Measurements from ENCODE around the gene MYLK4.
"Not testable (repeated sequence)": the region's sequence is repeated elsewhere in the genome, so short reads cannot be mapped to it uniquely, and the experiment has no call there.

The MYLK4 gene

GRCh38 chr6:2775003-2775402 is 24.3 kb upstream of the MYLK4 start:
- DNase-seq: no peak

DNA sequence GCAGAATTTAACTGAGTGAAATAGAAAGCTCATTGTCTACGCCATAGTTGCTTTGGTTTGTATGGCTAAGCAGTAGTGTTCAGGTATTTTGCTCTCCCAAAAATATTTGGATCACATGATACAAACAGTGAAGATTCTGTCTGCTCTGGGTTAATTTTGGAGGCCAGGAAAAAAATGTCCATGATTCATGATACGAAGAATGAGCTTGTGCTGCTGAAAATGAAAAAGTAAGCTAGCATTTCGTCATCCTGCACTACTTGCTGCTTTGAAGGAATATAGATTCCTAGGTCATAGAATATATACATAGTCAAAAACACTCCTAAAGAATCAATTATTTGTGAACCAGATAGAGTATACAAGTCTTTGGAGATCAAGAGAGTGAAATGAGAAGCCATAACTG is 22.7 kb upstream of the MYLK4 start:
- no peak for DNase-seq

GRCh38 chr6:2772840-2773239 is 22.1 kb upstream of the MYLK4 start:
- DNase-seq: no peak

DNA sequence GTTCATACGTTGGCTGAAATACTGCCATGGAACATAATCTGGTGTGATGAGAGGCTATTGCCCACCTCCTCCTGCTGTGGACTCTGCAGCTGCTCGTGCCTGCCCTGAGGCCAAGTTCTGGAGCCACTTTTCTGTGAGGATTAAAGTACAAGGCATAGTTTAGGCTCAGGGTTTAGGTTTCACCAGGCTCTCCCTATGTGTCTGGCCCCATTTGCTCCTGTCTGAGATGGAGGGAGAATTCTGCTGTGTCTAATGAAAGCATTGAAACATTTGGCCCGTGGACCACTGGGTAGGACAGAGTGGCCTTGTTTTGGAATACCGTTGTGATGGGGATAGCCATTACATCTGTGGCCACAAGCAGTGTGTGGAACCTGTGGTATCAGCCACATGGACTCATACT is 20.4 kb upstream of the MYLK4 start:
- DNase-seq: no peak

GRCh38 chr6:2770171-2770570 is 19.4 kb upstream of the MYLK4 start:
- DNase-seq: no peak

- DNase-seq: no peak
These were observed 18.0 kb upstream of the MYLK4 start for GRCh38 chr6:2768696-2769095.

DNA sequence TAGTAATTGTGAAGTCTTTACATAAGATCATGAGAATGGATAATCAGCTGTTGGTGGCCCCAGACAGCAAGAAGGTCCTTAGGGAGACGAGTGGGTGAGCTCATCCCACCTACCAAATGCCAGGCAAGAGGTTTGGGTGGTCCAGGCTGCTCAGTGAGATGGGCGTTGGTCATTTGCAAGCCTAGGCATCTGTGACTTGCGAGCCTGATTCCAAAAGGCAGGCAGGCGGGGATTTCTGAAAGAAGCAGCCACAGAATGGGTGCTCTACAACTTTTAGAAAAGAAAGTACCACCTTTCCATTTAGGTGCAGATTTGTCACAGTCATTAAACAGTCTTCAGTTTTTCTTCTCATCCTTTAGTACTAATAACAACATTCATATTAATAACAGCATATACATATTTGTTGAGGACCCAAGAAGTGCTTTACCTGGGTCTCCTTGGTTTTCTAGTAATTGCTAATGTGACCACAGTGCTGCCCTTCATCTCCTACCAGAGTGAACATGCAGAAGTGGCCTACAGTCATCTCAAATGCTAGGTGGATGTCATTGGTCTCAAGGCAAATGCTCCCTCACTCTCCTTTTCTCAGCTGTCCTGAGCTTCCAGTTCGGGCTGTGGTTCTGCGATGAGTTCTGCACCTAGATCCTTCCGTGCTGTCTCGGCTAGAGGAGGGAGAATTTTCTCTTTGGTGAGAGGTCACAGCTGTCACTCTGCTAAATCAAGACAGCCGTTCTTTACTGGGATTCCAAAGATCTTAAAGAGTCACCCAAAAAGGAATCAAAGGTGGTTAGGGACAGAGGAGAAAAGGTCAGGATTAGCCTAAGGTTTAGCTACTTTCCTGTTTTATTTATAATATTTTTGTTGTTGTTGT is 17.2 kb upstream of the MYLK4 start:
- DNase-seq: no peak

DNA sequence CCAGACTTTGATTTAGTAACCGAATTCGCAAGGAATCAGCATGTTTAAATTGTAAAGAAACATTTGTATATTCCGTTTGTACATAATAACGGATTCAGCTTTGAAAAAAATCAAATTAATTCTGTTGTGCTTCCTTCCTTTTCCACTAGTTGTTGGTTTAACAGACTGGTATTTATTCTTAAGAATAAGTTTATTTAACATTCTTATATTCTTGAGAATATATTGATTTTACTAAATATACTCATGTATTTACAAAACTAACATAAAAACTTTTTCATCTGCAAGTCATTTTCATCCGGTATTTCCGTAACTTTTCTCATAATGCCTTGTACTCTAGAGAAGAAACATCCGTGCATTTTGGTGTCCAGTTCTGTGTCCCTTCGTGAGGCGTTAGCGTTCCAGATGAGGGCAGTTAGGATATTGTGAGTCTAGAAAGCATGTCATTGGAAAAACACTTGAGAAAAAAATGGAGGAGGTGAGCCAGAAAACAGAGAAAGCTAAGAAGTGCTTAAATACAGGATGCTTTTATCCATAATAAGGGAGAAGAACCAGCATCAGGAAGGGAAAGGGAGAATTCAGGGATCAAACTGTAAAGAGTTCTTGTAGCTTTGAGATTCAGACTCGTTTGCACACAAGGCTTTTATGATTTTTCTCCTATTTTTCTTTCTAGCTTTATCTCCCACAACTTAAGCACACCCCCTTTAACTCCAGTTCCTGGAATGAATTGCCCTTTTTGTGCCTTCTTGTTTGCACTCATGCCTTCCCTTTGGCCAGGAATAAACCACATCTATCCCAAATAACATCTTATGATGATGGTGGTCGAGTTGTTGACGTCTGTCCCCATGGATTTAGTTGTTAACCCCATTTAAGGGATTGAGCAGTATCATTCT is 16.3 kb upstream of the MYLK4 start:
- DNase-seq: no peak

DNA sequence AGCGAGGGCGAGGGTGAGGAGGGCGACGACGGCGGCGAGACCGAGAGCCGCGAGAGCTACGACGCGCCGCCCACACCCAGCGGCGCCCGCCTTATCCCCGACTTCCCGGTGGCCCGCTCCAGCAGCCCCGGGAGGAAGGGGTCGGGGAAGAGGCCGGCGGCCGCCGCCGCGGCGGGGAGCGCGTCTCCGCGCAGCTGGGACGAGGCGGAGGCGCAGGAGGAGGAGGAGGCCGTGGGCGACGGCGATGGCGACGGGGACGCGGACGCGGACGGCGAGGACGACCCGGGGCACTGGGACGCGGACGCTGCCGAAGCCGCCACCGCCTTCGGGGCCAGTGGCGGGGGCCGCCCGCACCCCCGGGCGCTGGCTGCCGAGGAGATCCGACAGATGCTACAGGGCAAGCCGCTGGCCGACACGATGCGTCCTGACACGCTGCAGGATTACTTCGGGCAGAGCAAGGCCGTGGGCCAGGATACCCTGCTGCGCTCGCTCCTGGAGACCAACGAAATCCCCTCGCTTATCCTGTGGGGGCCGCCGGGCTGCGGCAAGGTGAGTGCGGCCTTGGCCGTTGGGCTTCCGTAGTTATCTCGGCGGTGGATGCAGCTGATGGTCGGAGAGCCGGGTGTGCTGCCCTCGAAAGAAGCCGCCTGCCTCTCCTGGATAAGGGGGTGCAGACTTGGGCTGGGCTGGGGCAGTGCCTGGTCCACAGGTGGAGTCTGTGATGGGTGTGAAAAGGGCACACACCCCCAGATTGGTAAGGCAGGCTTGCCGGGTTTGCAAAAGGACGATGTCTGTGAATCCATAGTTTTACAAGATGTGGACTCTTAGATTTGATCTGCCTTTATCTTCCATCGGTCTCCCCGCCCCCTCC is 15.4 kb upstream of the MYLK4 start:
- no peak for DNase-seq

DNA sequence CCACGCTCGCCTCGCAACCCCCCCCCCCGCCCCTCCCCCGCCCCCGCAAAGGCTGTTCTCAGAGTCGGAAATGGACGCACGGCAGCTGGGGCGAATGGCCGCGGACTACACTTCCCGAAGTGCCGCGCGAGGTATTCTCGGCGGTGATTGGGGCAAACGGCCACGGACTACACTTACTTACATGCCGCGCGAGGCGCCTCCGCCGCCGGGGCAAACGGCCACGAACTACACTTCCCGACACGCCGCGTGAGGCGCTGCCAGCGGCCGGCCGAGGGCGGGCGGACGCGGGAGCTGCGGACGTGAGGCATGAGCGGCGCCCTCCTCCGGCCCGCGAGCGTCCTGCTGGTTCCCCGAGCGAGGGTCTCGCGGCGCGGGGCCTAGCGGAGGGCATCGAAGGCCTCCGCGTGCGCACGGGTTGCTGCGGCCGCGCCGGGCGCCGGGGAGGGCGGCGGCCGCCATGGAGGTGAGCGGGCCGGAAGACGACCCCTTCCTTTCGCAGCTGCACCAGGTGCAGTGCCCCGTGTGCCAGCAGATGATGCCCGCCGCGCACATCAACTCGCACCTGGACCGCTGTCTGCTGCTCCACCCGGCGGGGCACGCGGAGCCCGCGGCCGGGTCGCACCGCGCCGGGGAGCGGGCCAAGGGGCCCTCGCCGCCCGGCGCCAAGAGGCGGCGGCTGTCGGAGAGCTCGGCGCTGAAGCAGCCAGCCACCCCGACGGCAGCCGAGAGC is 14.6 kb upstream of the MYLK4 start, which contains the start of gene WRNIP1:
WRNIP1 (plus strand) TSS at position 228 of the 730 bp plus-strand sequence; CDS start at position 458, 230 bp downstream.
- DNase-seq: peak; percentile 94

GRCh38 chr6:2764610-2765165 is 14.0 kb upstream of the MYLK4 start:
- DNase-seq: peak; percentile 25

GRCh38 chr6:2763876-2764540 is 13.3 kb upstream of the MYLK4 start:
- DNase-seq: no peak

DNA sequence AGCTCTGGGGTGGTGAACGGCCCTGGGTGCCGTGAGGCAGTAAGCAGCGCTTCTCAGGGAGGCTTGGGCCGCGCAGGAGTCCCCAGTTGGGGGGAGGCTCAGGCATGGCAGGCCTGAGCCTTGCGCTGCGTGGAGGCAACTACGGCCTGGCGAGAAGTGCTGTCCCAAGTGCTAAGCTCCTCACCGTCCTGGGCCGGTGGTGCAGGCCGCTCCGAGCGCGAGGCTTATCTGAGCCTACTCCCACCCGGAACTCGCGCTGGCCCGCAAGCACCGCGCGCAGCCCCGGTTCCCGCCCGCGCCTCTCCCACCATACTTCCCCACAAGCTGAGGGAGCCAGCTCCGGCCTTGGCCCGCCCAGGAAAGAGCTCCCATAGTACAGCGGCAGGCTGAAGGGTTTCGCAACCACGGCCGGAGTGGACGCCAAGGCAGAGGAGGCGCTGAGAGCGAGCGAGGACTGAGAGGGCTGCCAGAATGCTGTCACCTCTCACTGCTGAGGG is 12.7 kb upstream of the MYLK4 start:
- DNase-seq: no peak

GRCh38 chr6:2762868-2763267 is 12.1 kb upstream of the MYLK4 start:
- not testable (repeated sequence) for DNase-seq

- no peak for DNase-seq
These were observed 10.4 kb upstream of the MYLK4 start for GRCh38 chr6:2760882-2761842.

GRCh38 chr6:2758980-2759379 is 8.3 kb upstream of the MYLK4 start:
- DNase-seq: no peak

- no peak for DNase-seq
These were observed 6.0 kb upstream of the MYLK4 start for GRCh38 chr6:2756687-2757224.

DNA sequence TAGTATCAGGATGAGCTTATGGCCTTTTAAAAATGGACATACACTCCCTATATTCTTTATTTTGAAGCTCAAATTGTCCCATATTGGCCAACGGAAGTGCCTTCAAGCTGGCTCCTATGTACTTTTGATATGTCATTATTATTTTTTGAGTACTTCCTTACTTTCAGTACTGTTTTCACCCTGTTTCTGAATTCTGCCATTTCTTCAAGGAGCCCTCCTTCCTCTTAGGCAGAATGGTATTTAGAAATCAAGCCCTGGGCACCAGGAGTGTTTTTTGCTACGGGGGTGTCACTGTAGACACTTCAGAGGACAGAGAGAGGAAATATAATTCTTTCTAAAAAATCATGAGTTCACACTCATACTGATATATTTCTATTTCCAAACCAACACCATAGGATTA is 5.5 kb upstream of the MYLK4 start:
- no peak for DNase-seq

DNA sequence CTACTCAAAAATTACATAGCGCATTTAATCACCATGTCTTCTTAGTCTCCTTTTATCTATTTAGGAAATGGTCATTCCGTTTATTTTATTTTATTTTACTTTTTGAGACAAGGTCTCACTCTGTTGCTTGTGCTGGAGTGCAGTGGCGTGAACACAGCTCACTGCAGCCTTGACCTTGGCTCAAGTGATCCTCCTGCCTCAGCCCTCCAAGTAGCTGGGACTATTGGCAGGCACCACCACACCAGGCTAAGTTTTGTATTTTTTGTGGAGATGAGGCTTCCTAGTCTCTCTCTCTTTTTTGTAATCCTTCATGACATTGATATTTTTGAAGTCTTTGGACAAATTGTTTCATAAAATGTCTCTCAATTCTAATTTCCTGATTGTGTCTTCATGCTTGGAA is 4.7 kb upstream of the MYLK4 start:
- no peak for DNase-seq

- no peak for DNase-seq
These were observed 4.2 kb upstream of the MYLK4 start for GRCh38 chr6:2754911-2755310.

Data from NCI-H2081 treated with DMSO at 0.1 percent for 48 hours (cell line).